Neural progenitor cell (in vitro differentiated cells): Measurements from ENCODE around the gene RNF4.

Source experiments
- CTCF ChIP-seq: fragments of 200-600 bp; sonication (generic); IDR thresholded peaks from 2 replicates; pipeline ENCODE4 v1.5.1; 2017; ENCODE audit warnings: antibody characterized with exemption, mild to moderate bottlenecking
- EZH2 ChIP-seq: fragments of 200-600 bp; sonication (generic); IDR thresholded peaks from 2 replicates; pipeline ENCODE4 v1.6.1; 2017; ENCODE audit warnings: antibody characterized with exemption, mild to moderate bottlenecking, moderate library complexity

GRCh38 chr4:2512396-2513135 lies 43.7 kb downstream of the RNF4 start:
- TF ChIP-seq CTCF, result no peak
- TF ChIP-seq EZH2, result no peak
